HG03469 (cell line): ENCODE measurements around the gene SERPINB10.

Experiments used
- ATAC-seq: cut with Tn5 transposase; IDR thresholded peaks from one replicate; pipeline ENCODE4 v1.9.1; 2021; ENCODE audit warnings: mild to moderate bottlenecking, moderate library complexity, moderate number of reproducible peaks; ENCODE audit not compliant: unreplicated experiment

SERPINB10 gene

GRCh38 chr18:63979409-63979920 lies 71.7 kb downstream of the SERPINB10 start:
- peak; percentile 83 for ATAC-seq

- ATAC-seq = no peak
These were observed 72.3 kb downstream of the SERPINB10 start for GRCh38 chr18:63980027-63980426.

GRCh38 chr18:63980896-63981460 lies 73.2 kb downstream of the SERPINB10 start:
- ATAC-seq = no peak

GRCh38 chr18:63981719-63982118 lies 74.0 kb downstream of the SERPINB10 start:
- no peak for ATAC-seq

- ATAC-seq = no peak
These were observed 74.6 kb downstream of the SERPINB10 start for GRCh38 chr18:63982361-63982760.
